Esophagus muscularis mucosa (tissue), 3 donors: ENCODE measurements around the gene ANO10.

Source experiments
- EP300 ChIP-seq: sonication (generic); formaldehyde crosslinking; IDR thresholded peaks from one replicate; pipeline ENCODE4 v1.6.1; 2017; ENCODE audit warnings: antibody characterized with exemption
- TF ChIP-seq, protein P1 (sequence below), 3 experiments: fragments of 200-600 bp in 2 of 3; fragments of 450-650 bp in 1 of 3; sonication (generic) in 2 of 3; IDR thresholded peaks; one replicate each; pipeline ENCODE4 v1.5.1; 2017 to 2019; ENCODE audit warnings: antibody characterized with exemption in 3 of 3, mild to moderate bottlenecking in 2 of 3, moderate library complexity in 1 of 3

DNA sequence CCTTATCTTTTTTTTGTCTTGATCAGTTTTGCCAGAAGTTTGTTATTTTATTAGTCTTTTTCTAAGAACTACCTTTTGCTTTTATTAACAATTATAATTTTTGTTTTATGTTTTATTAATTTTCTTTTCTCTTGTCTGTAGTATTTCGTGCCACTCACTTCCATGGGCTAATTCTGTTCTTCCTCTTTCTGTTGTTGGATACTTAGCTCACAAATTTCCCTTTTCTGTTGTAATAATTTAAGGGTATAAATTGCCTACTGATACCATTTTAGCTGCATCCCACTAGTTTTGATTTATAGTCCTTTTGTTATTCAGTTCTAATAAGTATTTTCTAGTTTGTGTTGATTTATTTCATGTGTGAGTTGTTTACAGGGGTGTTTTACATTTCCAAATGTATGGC, 286.8 kb downstream of the ANO10 start:
- TF ChIP-seq EP300: no peak
- TF ChIP-seq, protein P1, sequence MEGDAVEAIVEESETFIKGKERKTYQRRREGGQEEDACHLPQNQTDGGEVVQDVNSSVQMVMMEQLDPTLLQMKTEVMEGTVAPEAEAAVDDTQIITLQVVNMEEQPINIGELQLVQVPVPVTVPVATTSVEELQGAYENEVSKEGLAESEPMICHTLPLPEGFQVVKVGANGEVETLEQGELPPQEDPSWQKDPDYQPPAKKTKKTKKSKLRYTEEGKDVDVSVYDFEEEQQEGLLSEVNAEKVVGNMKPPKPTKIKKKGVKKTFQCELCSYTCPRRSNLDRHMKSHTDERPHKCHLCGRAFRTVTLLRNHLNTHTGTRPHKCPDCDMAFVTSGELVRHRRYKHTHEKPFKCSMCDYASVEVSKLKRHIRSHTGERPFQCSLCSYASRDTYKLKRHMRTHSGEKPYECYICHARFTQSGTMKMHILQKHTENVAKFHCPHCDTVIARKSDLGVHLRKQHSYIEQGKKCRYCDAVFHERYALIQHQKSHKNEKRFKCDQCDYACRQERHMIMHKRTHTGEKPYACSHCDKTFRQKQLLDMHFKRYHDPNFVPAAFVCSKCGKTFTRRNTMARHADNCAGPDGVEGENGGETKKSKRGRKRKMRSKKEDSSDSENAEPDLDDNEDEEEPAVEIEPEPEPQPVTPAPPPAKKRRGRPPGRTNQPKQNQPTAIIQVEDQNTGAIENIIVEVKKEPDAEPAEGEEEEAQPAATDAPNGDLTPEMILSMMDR (IDR thresholded peaks at IDR 0.05): no peak
